Stomach smooth muscle (tissue), 2 donors: ENCODE results near the gene IFT80.

Experiments
- H3K27ac ChIP-seq: one replicate; pipeline ENCODE4 v1.7.0; 2013; ENCODE audit warnings: mild to moderate bottlenecking, low read length, inconsistent platforms
- H3K27me3 ChIP-seq, 2 donors: one replicate each; pipeline ENCODE4 v1.7.0; 2013; ENCODE audit warnings: low read length in 2 of 2; ENCODE audit not compliant: insufficient read depth in 2 of 2, control insufficient read depth in 1 of 2
- H3K36me3 ChIP-seq, 2 donors: one replicate each; pipeline ENCODE4 v1.7.0; 2013; ENCODE audit warnings: low read length in 2 of 2; ENCODE audit not compliant: control insufficient read depth in 2 of 2, insufficient read depth in 2 of 2
- H3K4me1 ChIP-seq: one replicate; pipeline ENCODE4 v1.7.0; 2013; ENCODE audit warnings: low read length; ENCODE audit not compliant: control insufficient read depth, insufficient read depth
- H3K4me3 ChIP-seq, 2 donors: one replicate each; pipeline ENCODE4 v1.7.0; 2013; ENCODE audit warnings: low read length in 2 of 2
- H3K9ac ChIP-seq, 2 donors: one replicate each; pipeline ENCODE4 v1.7.0; 2013; ENCODE audit warnings: low read length in 2 of 2, mild to moderate bottlenecking in 1 of 2
- H3K9me3 ChIP-seq, 2 donors: one replicate each; pipeline ENCODE4 v1.7.0; 2013; ENCODE audit warnings: low read length in 2 of 2; ENCODE audit not compliant: control insufficient read depth in 2 of 2
- donor health status: healthy.
- donor health status: Pancreatic carcinoma.

The IFT80 gene

GRCh38 chr3:160427832-160428424 lies 28.9 kb upstream of the IFT80 start:
- Histone ChIP-seq H3K36me3 (peaks cover 12 to 28% of the 10 kb centered on the region in 2 donors), H3K27me3 (no peaks in the 10 kb centered on the region), H3K4me3 (no peak overlapping the region), H3K9me3 (no peaks in the 10 kb centered on the region), H3K9ac (no peak overlapping the region), H3K4me1 (no peaks in the 10 kb centered on the region), H3K27ac (no peak overlapping the region)

- H3K9ac ChIP-seq: no peak overlapping the region
- H3K27me3 ChIP-seq: no peaks in the 10 kb centered on the region
- no peaks in the 10 kb centered on the region for H3K4me1 ChIP-seq
- H3K27ac ChIP-seq: no peak overlapping the region
- H3K9me3 ChIP-seq: no peaks in the 10 kb centered on the region
- peaks cover 4 to 13% of the 10 kb centered on the region in 2 donors for H3K36me3 ChIP-seq
- H3K4me3 ChIP-seq: no peak overlapping the region
These were observed 18.3 kb upstream of the IFT80 start for GRCh38 chr3:160417311-160417710.

GRCh38 chr3:160413613-160414248 lies 14.7 kb upstream of the IFT80 start:
- H3K4me1 ChIP-seq: no peaks in the 10 kb centered on the region
- no peak overlapping the region for H3K9ac ChIP-seq
- H3K27me3 ChIP-seq: no peaks in the 10 kb centered on the region
- no peak overlapping the region for H3K4me3 ChIP-seq
- peaks cover 0 to 11% of the 10 kb centered on the region in 2 donors for H3K36me3 ChIP-seq
- H3K27ac ChIP-seq: no peak overlapping the region
- H3K9me3 ChIP-seq: no peaks in the 10 kb centered on the region

GRCh38 chr3:160412477-160412876 lies 13.5 kb upstream of the IFT80 start:
- no peak overlapping the region for H3K27ac ChIP-seq
- no peak overlapping the region for H3K9ac ChIP-seq
- H3K27me3 ChIP-seq: no peaks in the 10 kb centered on the region
- H3K9me3 ChIP-seq: no peaks in the 10 kb centered on the region
- H3K4me1 ChIP-seq: no peaks in the 10 kb centered on the region
- H3K36me3 ChIP-seq: peaks cover 0 to 11% of the 10 kb centered on the region in 2 donors
- no peak overlapping the region for H3K4me3 ChIP-seq

DNA sequence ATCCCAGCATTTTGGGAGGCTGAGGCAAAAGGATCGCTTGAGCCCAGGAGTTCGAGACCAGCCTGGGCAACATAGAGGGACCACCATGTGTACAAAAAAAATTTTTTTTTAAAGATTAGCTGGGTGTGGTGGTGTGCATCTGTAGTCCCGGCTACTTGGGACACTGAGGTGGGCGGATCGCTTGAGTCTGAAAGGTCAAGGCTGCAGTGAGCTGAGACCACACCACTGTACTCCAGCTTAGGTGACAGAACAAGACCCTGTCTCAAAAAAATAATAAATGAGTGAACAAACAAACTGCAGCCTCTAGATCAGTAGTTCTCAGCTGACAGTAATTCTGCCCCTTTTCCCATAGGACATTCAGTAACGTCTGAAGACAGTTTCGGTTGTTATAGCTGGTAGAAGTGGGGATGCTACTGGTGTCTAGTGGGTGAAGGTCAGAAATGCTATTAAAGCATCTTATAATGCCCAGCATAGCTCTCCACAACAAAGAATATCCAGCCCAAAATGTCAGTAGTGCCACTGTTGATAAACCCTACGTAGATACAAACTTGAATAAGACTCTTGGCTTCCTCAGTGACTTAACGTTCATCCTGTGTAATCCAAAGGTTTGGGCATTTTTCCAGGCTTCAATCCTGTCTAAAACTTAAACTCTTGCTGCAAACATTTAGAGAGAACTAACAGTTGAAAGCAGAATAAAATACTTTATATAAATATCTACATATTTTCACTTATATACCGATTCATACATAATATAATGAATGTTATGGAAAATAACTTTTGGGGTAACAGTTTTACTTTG lies 11.0 kb upstream of the IFT80 start:
- Histone ChIP-seq H3K9me3 (no peaks in the 10 kb centered on the region), H3K4me3 (no peak overlapping the region), H3K36me3 (peaks cover 0 to 8% of the 10 kb centered on the region in 2 donors), H3K4me1 (no peaks in the 10 kb centered on the region), H3K27me3 (no peaks in the 10 kb centered on the region), H3K27ac (no peak overlapping the region), H3K9ac (no peak overlapping the region)

GRCh38 chr3:160403796-160404470 lies 4.9 kb upstream of the IFT80 start:
- peak overlapping the region in 1 of 2 donors; percentile 9 for H3K4me3 ChIP-seq
- H3K9ac ChIP-seq: peak overlapping the region; percentile 0 to 13
- H3K9me3 ChIP-seq: no peaks in the 10 kb centered on the region
- H3K27me3 ChIP-seq: peaks cover 2 to 17% of the 10 kb centered on the region in 2 donors
- H3K36me3 ChIP-seq: no peaks in the 10 kb centered on the region
- H3K27ac ChIP-seq: no peak overlapping the region
- H3K4me1 ChIP-seq: peaks cover 12% of the 10 kb centered on the region

GRCh38 chr3:160403028-160403545 lies 4.1 kb upstream of the IFT80 start:
- Histone ChIP-seq H3K36me3 (no peaks in the 10 kb centered on the region), H3K27ac (peak overlapping the region; percentile 12), H3K9me3 (no peaks in the 10 kb centered on the region), H3K9ac (peak overlapping the region in 1 of 2 donors; percentile 0), H3K4me1 (peaks cover 12% of the 10 kb centered on the region), H3K27me3 (peaks cover 2 to 17% of the 10 kb centered on the region in 2 donors), H3K4me3 (peak overlapping the region in 1 of 2 donors; percentile 36)

GRCh38 chr3:160402221-160403027 lies 3.4 kb upstream of the IFT80 start:
- H3K27me3 ChIP-seq: peaks cover 2 to 17% of the 10 kb centered on the region in 2 donors
- H3K9ac ChIP-seq: peak overlapping the region in 1 of 2 donors; percentile 34
- peak overlapping the region in 1 of 2 donors; percentile 94 for H3K4me3 ChIP-seq
- no peaks in the 10 kb centered on the region for H3K36me3 ChIP-seq
- peaks cover 12% of the 10 kb centered on the region for H3K4me1 ChIP-seq
- H3K27ac ChIP-seq: peak overlapping the region; percentile 12
- H3K9me3 ChIP-seq: no peaks in the 10 kb centered on the region

GRCh38 chr3:160401291-160402095 lies 2.5 kb upstream of the IFT80 start:
- peaks cover 12% of the 10 kb centered on the region for H3K4me1 ChIP-seq
- peak overlapping the region; percentile 94 to 100 for H3K4me3 ChIP-seq
- H3K27me3 ChIP-seq: peaks cover 2 to 17% of the 10 kb centered on the region in 2 donors
- peak overlapping the region; percentile 90 to 94 for H3K9ac ChIP-seq
- H3K36me3 ChIP-seq: no peaks in the 10 kb centered on the region
- H3K9me3 ChIP-seq: no peaks in the 10 kb centered on the region
- peak overlapping the region; percentile 82 for H3K27ac ChIP-seq
